ENCODE data around the gene SENP6. TPM values are rescaled to one million over a fixed set of nuclear protein-coding genes. Genes with fewer than 3 reads are reported as not detected.
"Not testable (repeated sequence)": the region's sequence is repeated elsewhere in the genome, so short reads cannot be mapped to it uniquely, and the experiment has no call there.

SENP6 gene
- total RNA-seq, 2 experiments from 2014 or later = 66.2 to 68.9 TPM

DNA sequence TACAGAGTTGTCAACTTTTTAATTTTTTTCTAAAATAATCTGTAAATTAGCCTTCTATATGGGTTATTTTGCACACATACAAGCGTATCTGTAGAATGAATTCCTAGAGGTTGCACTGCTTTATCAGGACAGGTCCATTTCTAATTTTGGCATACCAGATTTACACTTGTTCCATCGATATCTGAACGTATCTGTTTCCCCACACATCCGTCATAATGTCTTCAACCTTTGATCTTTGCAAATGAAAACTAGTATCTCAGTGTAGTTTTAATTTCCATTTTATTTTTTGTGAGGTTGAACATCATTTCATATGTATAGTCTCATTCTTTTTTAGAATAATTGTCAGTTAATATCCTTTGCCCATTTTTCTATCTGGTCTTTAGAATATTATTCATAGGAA lies 22.7 kb downstream of the SENP6 start:
- ATAC-seq (no peak), DNase-seq (no peak)
- Mint-ChIP-seq H3K27me3 (ENCODE audit: low read depth) (no peaks in the 10 kb centered on the region), H3K36me3 (ENCODE audit: low read depth) (peaks cover 31% of the 10 kb centered on the region), H3K4me1 (ENCODE audit: low read depth) (peaks cover 19% of the 10 kb centered on the region), H3K9me3 (ENCODE audit: insufficient read depth) (no peaks in the 10 kb centered on the region), H3K27ac (no peak overlapping the region), H3K4me3 (no peak overlapping the region)
- POLR2A ChIA-PET = no interaction called here
- CTCF ChIA-PET = no interaction called here

DNA sequence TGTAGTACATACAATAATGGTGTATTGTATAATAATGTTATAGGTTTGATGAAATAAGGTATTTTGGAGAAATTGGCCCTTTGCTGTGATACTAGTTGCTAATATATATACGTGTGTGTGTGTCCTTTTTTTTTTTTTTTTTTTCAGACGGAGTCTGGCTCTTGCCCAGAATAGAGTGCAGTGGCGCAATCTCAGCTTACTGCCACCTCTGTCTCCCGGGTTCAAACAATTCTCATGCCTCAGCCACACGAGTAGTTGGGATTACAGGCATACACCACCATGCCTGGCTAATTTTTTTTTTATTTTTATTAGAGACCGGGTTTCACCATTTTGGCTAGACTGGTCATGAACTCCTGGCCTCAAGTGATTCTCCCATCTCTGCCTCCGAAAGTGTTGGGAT lies 23.3 kb downstream of the SENP6 start:
- H3K4me1 Mint-ChIP-seq (ENCODE audit: low read depth) = peaks cover 17% of the 10 kb centered on the region
- peaks cover 31% of the 10 kb centered on the region for H3K36me3 Mint-ChIP-seq (ENCODE audit: low read depth)
- H3K27me3 Mint-ChIP-seq (ENCODE audit: low read depth) = no peaks in the 10 kb centered on the region
- CTCF ChIA-PET = no interaction called here
- POLR2A ChIA-PET = no interaction called here
- H3K27ac Mint-ChIP-seq = no peak overlapping the region
- DNase-seq (no peak), ATAC-seq (no peak)
- no peaks in the 10 kb centered on the region for H3K9me3 Mint-ChIP-seq (ENCODE audit: insufficient read depth)
- H3K4me3 Mint-ChIP-seq = no peak overlapping the region

DNA sequence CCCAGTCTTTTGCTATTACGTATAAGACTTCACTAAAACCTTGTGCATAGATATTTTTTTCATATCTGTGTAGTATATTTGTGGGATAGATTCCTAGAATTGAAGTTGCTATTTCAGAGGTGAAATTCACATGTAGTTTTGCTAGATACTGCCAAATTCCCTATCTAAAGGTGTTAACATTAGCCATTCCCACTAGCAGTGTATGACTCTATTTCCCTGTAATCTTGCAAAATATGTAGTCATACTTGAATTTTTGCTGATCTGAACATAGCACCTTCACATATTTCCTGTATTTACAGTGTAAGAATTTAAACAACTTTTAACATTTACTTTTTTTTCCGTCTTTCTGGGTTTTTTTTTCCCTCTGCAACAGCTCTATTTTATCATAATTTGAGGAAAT lies 24.9 kb downstream of the SENP6 start:
- H3K4me3 Mint-ChIP-seq = no peak overlapping the region
- no peak overlapping the region for H3K27ac Mint-ChIP-seq
- H3K36me3 Mint-ChIP-seq (ENCODE audit: low read depth) = peaks cover 29% of the 10 kb centered on the region
- H3K9me3 Mint-ChIP-seq (ENCODE audit: insufficient read depth) = no peaks in the 10 kb centered on the region
- H3K27me3 Mint-ChIP-seq (ENCODE audit: low read depth) = no peaks in the 10 kb centered on the region
- peaks cover 6% of the 10 kb centered on the region for H3K4me1 Mint-ChIP-seq (ENCODE audit: low read depth)
- ATAC-seq (no peak), DNase-seq (no peak)
- ChIA-PET POLR2A (no interaction called here), CTCF (no interaction called here)

DNA sequence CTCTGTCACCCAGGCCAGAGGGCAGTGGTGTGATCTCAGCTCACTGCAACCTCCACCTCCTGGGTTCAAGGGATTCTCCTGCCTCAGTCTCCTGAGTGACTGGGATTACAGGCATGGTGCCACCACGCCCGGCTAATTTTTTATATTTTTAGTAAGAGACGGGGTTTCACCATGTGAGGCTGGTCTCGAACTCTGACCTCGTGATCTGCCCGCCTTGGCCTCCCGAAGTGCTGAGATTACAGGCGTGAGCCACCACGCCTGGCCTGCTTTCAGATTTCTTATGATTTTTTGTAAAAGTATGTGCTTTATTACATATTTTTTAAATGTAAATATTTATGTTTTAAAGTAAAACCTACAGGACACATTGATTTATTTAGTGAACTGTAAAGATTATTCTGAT lies 26.0 kb downstream of the SENP6 start:
- POLR2A ChIA-PET; DNase-seq; H3K4me3 Mint-ChIP-seq; H3K27me3 Mint-ChIP-seq (ENCODE audit: low read depth); H3K9me3 Mint-ChIP-seq (ENCODE audit: insufficient read depth); H3K4me1 Mint-ChIP-seq (ENCODE audit: low read depth); H3K27ac Mint-ChIP-seq; CTCF ChIA-PET; ATAC-seq: not testable (repeated sequence)
- H3K36me3 Mint-ChIP-seq (ENCODE audit: low read depth) = peaks cover 22% of the 10 kb centered on the region

DNA sequence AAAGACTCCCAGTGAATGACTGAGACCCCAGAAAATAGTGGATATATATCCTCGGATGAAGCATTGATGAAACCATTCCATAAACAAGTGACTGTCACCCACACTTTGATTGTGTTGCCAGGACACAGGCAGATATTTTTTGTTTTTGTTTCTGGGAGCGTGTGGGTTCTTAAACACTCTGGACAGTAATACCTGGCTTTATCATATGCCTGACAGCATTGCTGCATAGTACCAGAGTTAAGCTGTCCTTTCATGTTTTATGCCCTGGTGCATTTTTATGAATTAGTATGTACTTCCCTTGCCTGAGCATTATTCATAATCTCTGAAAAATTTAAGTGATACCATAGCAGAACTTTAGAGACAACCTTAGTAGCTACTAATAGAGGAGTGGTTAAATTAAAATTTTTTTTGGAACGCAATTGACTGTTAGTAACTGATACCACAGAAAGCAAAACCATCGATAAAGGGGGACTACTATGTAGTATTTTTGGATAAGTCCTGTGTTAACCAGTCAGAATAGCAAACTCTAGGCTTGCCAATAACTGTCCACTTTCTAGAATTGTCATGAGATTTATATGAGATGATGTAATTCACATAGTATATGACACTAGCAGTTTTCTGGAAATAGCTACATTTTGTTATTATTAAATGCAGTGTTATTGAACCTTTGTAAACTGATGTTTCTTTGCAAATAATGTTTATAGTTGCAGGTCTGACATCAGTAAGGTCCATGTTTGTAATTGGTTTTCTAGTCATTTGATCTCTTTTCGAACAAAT lies 30.4 kb downstream of the SENP6 start:
- no peaks in the 10 kb centered on the region for H3K9me3 Mint-ChIP-seq (ENCODE audit: insufficient read depth)
- no peak overlapping the region for H3K4me3 Mint-ChIP-seq
- H3K27me3 Mint-ChIP-seq (ENCODE audit: low read depth) = no peaks in the 10 kb centered on the region
- ATAC-seq = no peak
- peaks cover 26% of the 10 kb centered on the region for H3K36me3 Mint-ChIP-seq (ENCODE audit: low read depth)
- ChIA-PET CTCF (no interaction called here), POLR2A (interaction anchor here (1.0 kb wide), 1 partner anchor 29 kb away, joined by 3 read pairs; no protein-coding TSS in a partner anchor)
- no peak overlapping the region for H3K27ac Mint-ChIP-seq
- no peak for DNase-seq
- no peaks in the 10 kb centered on the region for H3K4me1 Mint-ChIP-seq (ENCODE audit: low read depth)

DNA sequence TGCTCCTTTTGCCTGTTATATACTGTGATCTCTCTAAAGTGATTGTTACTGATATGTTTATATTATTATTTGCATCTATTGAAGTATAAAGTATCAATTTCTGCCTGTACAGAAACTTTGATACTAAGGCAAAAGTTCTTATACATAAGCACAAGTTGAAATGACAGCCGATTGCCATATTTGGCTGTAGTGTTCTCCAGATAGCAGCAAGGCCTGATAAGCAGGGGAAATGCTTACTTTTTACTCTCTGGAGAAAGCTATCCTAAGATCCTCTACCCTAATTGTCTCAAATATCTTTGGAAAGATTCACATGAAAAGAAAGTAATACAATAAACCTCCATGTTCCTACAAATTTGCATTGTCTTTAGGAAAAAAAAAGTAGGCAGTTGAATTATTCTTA lies 31.4 kb downstream of the SENP6 start:
- ChIA-PET CTCF (interaction anchor here (0.7 kb wide), 1 partner anchor 9 kb away, joined by 3 read pairs; no protein-coding TSS in a partner anchor), POLR2A (no interaction called here)
- H3K9me3 Mint-ChIP-seq (ENCODE audit: insufficient read depth) = no peaks in the 10 kb centered on the region
- H3K36me3 Mint-ChIP-seq (ENCODE audit: low read depth) = peaks cover 27% of the 10 kb centered on the region
- H3K4me1 Mint-ChIP-seq (ENCODE audit: low read depth) = no peaks in the 10 kb centered on the region
- ATAC-seq (no peak), DNase-seq (no peak)
- no peak overlapping the region for H3K27ac Mint-ChIP-seq
- H3K27me3 Mint-ChIP-seq (ENCODE audit: low read depth) = no peaks in the 10 kb centered on the region
- H3K4me3 Mint-ChIP-seq = no peak overlapping the region

DNA sequence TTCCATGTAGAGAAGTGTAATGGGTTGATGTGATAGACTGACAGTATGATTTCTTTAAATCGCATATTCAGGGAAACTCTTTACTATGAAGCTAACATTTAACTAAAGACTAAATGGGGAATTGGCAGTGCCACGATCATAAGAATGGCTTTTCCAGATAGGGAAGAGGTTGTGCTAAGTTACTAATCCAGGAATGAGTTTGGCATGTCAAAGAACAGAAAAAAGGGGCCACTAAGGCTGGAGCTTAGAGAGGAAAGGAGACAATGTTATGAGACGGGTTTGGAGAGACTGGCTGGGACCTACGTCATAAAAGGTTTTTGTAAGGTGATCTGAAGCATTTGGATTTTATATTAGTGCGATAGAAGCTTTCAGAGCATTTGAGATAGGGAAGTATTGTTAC lies 40.6 kb downstream of the SENP6 start:
- Mint-ChIP-seq H3K4me3 (no peak overlapping the region), H3K27ac (no peak overlapping the region), H3K36me3 (ENCODE audit: low read depth) (peaks cover 51% of the 10 kb centered on the region), H3K27me3 (ENCODE audit: low read depth) (no peaks in the 10 kb centered on the region), H3K9me3 (ENCODE audit: insufficient read depth) (no peaks in the 10 kb centered on the region), H3K4me1 (ENCODE audit: low read depth) (no peaks in the 10 kb centered on the region)
- ChIA-PET CTCF (no interaction called here), POLR2A (no interaction called here)
- ATAC-seq (no peak), DNase-seq (no peak)

DNA sequence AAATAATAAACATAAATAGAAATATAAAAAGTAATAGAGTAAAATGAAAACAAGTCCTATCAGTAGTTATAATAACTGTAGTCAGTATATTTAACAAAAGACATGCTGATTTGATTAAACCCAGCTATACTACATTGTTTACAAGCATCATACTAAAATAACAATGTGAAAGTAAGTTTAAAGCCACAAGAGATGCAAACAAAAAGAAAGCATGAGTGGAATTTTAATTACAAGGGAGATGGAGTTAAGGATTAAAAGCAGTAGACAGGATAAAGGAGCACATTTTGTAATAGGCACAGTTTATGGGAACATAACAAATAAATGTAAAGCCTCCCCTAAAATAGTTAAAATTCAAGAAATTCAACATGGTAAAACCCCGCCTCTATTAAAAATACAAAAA lies 41.5 kb downstream of the SENP6 start:
- no peak for DNase-seq
- Mint-ChIP-seq H3K9me3 (ENCODE audit: insufficient read depth) (no peaks in the 10 kb centered on the region), H3K27ac (no peak overlapping the region), H3K4me3 (no peak overlapping the region), H3K36me3 (ENCODE audit: low read depth) (peaks cover 48% of the 10 kb centered on the region), H3K4me1 (ENCODE audit: low read depth) (no peaks in the 10 kb centered on the region), H3K27me3 (ENCODE audit: low read depth) (no peaks in the 10 kb centered on the region)
- ChIA-PET POLR2A (no interaction called here), CTCF (no interaction called here)
- no peak for ATAC-seq

DNA sequence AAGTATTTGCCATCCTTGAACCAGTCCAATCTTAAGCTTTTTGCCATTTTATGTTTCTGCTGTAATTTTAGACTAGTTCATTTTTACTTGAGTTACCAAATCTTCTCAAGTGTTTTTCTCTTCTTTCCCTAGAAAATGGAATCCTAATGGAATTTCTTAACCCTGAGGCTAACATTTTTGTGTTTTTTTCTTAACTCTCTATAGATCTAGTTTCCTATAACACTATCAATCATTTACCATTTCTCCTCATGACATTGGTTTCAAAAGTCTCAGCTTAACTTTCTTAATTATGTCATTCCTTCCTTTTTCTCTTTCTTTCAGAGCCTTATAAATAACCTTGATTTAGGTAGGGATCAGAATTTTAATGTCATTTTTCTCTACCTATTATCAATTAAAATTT lies 54.8 kb downstream of the SENP6 start:
- no peaks in the 10 kb centered on the region for H3K9me3 Mint-ChIP-seq (ENCODE audit: insufficient read depth)
- H3K36me3 Mint-ChIP-seq (ENCODE audit: low read depth) = peaks cover 38% of the 10 kb centered on the region
- DNase-seq (no peak), ATAC-seq (no peak)
- no peak overlapping the region for H3K4me3 Mint-ChIP-seq
- CTCF ChIA-PET = interaction anchor here (1.2 kb wide), 1 partner anchor 9 kb away, joined by 4 read pairs; no protein-coding TSS in a partner anchor
- POLR2A ChIA-PET = no interaction called here
- H3K27ac Mint-ChIP-seq = no peak overlapping the region
- H3K27me3 Mint-ChIP-seq (ENCODE audit: low read depth) = no peaks in the 10 kb centered on the region
- no peaks in the 10 kb centered on the region for H3K4me1 Mint-ChIP-seq (ENCODE audit: low read depth)

DNA sequence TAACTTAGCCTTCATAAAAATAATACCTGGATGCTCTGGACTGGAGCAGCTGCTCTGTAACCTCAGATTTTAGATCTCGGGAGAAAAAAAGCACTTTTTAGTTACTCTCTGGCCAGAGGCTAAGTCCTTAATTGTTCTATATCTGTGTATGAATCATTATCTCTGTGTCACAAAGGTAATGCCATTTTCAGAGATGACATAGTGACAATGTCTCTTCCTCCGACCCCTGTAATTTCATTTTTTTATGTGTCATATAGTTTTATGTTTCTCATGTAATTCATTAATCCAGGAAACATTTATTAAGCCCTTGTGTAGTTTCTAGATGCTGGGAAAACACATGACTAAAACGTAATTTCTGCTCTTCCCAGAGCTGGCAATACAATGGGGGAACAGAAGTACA lies 55.6 kb downstream of the SENP6 start:
- no peaks in the 10 kb centered on the region for H3K9me3 Mint-ChIP-seq (ENCODE audit: insufficient read depth)
- DNase-seq (no peak), ATAC-seq (no peak)
- H3K36me3 Mint-ChIP-seq (ENCODE audit: low read depth) = peaks cover 40% of the 10 kb centered on the region
- CTCF ChIA-PET = interaction anchor here (1.2 kb wide), 1 partner anchor 10 kb away, joined by 4 read pairs; no protein-coding TSS in a partner anchor
- no peak overlapping the region for H3K27ac Mint-ChIP-seq
- H3K4me1 Mint-ChIP-seq (ENCODE audit: low read depth) = no peaks in the 10 kb centered on the region
- H3K4me3 Mint-ChIP-seq = no peak overlapping the region
- no peaks in the 10 kb centered on the region for H3K27me3 Mint-ChIP-seq (ENCODE audit: low read depth)
- POLR2A ChIA-PET = no interaction called here

DNA sequence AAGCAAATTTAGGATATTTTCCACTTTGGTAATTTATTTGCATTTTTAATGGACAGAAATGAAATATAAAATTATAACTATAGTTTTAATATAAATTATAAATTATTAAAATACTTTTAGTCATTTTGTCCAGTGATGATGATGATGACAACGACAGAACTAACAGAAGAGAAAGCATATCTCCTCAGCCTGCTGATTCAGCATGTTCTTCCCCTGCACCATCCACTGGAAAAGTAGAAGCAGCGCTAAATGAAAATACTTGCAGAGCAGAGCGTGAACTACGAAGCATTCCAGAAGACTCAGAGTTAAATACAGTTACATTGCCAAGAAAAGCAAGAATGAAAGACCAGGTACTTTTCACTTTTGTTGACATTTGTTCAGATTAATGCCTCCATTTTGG lies 64.9 kb downstream of the SENP6 start:
- ChIA-PET POLR2A (no interaction called here), CTCF (no interaction called here)
- ATAC-seq (no peak), DNase-seq (no peak)
- no peaks in the 10 kb centered on the region for H3K9me3 Mint-ChIP-seq (ENCODE audit: insufficient read depth)
- H3K4me1 Mint-ChIP-seq (ENCODE audit: low read depth) = no peaks in the 10 kb centered on the region
- H3K4me3 Mint-ChIP-seq = no peak overlapping the region
- no peak overlapping the region for H3K27ac Mint-ChIP-seq
- peaks cover 33% of the 10 kb centered on the region for H3K36me3 Mint-ChIP-seq (ENCODE audit: low read depth)
- H3K27me3 Mint-ChIP-seq (ENCODE audit: low read depth) = no peaks in the 10 kb centered on the region

DNA sequence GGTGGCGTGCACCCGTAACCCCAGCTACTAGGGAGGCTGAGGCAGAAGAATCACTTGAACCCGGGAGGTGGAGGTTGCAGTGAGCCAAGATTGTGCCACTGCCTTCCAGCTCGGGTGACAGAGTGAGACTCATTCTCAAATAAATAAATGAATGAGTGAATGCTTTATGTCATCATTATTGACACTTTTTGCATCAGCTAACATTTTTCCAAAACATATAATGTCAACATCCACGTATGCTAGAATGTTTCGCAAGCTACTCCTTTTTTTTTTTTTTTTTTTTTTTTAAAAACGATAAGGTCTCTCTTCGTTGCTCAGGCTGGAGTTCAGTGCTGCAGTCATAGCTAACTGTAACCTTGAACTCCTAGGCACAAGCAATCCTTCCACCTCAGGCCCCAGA lies 72.2 kb downstream of the SENP6 start:
- H3K27me3 Mint-ChIP-seq (ENCODE audit: low read depth) = no peaks in the 10 kb centered on the region
- no peak overlapping the region for H3K27ac Mint-ChIP-seq
- ChIA-PET CTCF (no interaction called here), POLR2A (no interaction called here)
- H3K36me3 Mint-ChIP-seq (ENCODE audit: low read depth) = peaks cover 29% of the 10 kb centered on the region
- DNase-seq (no peak), ATAC-seq (no peak)
- H3K4me3 Mint-ChIP-seq = no peak overlapping the region
- no peaks in the 10 kb centered on the region for H3K9me3 Mint-ChIP-seq (ENCODE audit: insufficient read depth)
- no peaks in the 10 kb centered on the region for H3K4me1 Mint-ChIP-seq (ENCODE audit: low read depth)

DNA sequence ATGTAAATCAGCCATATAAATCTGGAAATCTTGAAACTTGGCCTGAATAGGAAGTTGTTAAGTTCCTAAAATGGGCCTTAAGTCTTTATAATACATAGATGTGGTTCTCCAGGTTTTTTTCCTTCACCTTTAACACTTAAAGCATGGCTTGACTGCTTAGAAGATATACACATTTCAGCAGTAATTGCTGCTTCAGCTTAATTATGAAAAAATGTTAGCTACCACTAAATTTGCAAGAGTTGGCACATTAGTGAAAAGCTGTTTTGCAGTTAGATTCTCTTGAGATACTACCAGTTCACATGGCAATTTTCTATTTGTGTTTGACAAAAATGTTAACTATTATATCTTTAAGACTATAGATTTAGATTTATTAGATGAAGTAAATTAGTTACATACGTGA lies 74.7 kb downstream of the SENP6 start:
- H3K36me3 Mint-ChIP-seq (ENCODE audit: low read depth) = peaks cover 54% of the 10 kb centered on the region
- H3K27ac Mint-ChIP-seq = no peak overlapping the region
- DNase-seq (no peak), ATAC-seq (no peak)
- ChIA-PET CTCF (no interaction called here), POLR2A (no interaction called here)
- H3K4me3 Mint-ChIP-seq = no peak overlapping the region
- no peaks in the 10 kb centered on the region for H3K4me1 Mint-ChIP-seq (ENCODE audit: low read depth)
- H3K27me3 Mint-ChIP-seq (ENCODE audit: low read depth) = no peaks in the 10 kb centered on the region
- H3K9me3 Mint-ChIP-seq (ENCODE audit: insufficient read depth) = no peaks in the 10 kb centered on the region

Data from activated CD8-positive, alpha-beta T cell treated with anti-CD3 and anti-CD28 coated beads, Interleukin-2, amount 10 ng/mL, durations not matched to agents 7 days and 5 days (primary cell).